Thyroid gland (tissue), 4 donors: ENCODE data around the gene SLC5A1.

ENCODE experiments used
- CTCF ChIP-seq, 6 experiments: fragments of 200-600 bp in 3 of 6; fragments of 450-650 bp in 3 of 6; sonication (generic) in 3 of 6; IDR thresholded peaks; one replicate each; pipeline ENCODE4 v1.5.1; 2016 to 2019; ENCODE audit warnings: antibody characterized with exemption in 6 of 6, mild to moderate bottlenecking in 2 of 6, inconsistent platforms in 1 of 6, moderate library complexity in 1 of 6
- POLR2A ChIP-seq, 2 donors: fragments of 450-650 bp; IDR thresholded peaks; one replicate each; pipeline ENCODE4 v1.6.1; 2017; ENCODE audit warnings: antibody characterized with exemption in 2 of 2, mild to moderate bottlenecking in 2 of 2, moderate library complexity in 1 of 2

GRCh38 chr22:32000181-32000580 is 42.9 kb upstream of the SLC5A1 start:
- TF ChIP-seq CTCF (IDR thresholded peaks at IDR 0.05), result no peak
- TF ChIP-seq POLR2A (IDR thresholded peaks at IDR 0.05), result no peak
